ENCODE measurements around the gene AVPR2.

DNA sequence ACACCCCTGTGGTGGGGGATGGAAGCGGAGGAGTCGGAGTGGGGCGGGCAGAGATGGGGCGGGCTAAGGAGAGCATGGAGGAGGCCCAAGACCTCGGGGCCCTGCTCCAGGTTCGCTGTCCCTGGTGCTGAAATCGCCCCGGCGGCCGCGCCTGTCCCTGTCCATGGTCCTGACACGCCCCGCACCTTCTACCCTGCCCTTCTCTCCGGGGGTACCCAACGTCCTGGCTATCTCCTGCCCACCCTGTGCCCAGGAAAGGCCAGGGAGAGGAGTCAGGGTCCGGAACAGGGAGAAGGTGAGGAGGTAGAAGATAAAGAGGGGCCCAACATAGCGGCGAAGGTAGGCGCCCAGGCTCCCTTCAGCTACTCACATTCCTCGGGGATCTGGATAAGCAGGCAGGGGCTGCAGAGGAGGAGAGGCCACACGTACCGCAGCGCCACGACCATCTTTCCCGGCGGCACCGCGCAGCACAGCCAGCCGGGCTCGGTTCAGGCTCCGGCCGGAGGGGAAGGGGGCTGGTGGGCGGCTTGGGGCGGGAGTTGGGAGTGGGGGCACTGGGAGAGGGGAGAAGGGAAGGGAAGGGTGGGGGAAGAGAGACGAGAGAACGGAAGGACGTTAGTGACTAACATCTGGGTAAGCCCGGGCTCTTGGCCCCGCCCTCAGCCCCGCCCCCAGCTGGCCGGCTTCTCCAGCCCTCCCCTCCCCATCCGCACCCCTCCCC lies 28.9 kb upstream of the AVPR2 start:
- TF ChIP-seq, protein P1, sequence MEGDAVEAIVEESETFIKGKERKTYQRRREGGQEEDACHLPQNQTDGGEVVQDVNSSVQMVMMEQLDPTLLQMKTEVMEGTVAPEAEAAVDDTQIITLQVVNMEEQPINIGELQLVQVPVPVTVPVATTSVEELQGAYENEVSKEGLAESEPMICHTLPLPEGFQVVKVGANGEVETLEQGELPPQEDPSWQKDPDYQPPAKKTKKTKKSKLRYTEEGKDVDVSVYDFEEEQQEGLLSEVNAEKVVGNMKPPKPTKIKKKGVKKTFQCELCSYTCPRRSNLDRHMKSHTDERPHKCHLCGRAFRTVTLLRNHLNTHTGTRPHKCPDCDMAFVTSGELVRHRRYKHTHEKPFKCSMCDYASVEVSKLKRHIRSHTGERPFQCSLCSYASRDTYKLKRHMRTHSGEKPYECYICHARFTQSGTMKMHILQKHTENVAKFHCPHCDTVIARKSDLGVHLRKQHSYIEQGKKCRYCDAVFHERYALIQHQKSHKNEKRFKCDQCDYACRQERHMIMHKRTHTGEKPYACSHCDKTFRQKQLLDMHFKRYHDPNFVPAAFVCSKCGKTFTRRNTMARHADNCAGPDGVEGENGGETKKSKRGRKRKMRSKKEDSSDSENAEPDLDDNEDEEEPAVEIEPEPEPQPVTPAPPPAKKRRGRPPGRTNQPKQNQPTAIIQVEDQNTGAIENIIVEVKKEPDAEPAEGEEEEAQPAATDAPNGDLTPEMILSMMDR (IDR thresholded peaks at IDR 0.05) = no peak
- no peak for TF ChIP-seq EZH2 (IDR thresholded peaks at IDR 0.05; ENCODE audit: borderline replicate concordance, insufficient read depth, low read depth, low read length, poor library complexity, severe bottlenecking)
